CD4-positive, CD25-positive, alpha-beta regulatory T cell (primary cell): ENCODE results near the gene HINFP. TPM values are rescaled to one million over a fixed set of nuclear protein-coding genes. Genes with fewer than 3 reads are reported as not detected.

Source experiments
- ATAC-seq, 2 donors: fragments of 150-1000 bp; cut with Tn5 transposase; one replicate each; pipeline ENCODE4 v1.10.0; 2021; ENCODE audit warnings: low read depth in 2 of 2, moderate number of reproducible peaks in 2 of 2, moderate library complexity in 1 of 2
- DNase-seq, 3 donors: peaks; one replicate each; pipeline versions ENCODE4 v3.0.0 to v3.0.0-alpha.2; 2012 to 2022; ENCODE audit warnings: mixed read lengths in 1 of 3
- H3K27ac ChIP-seq: one replicate; pipeline ENCODE4 v1.7.0; 2013; ENCODE audit warnings: mild to moderate bottlenecking, low read length; ENCODE audit not compliant: insufficient read depth, poor library complexity, severe bottlenecking
- H3K27me3 ChIP-seq: one replicate; pipeline ENCODE4 v1.7.0; 2013; ENCODE audit warnings: low read length; ENCODE audit not compliant: control insufficient read depth, insufficient read depth
- H3K36me3 ChIP-seq: one replicate; pipeline ENCODE4 v1.7.0; 2013; ENCODE audit warnings: mild to moderate bottlenecking, low read length, moderate library complexity; ENCODE audit not compliant: control insufficient read depth, insufficient read depth
- H3K4me1 ChIP-seq: 2 replicates; pipeline ENCODE4 v1.7.0; 2013; ENCODE audit warnings: mild to moderate bottlenecking, low read length; ENCODE audit not compliant: insufficient read depth, control insufficient read depth, poor library complexity, severe bottlenecking
- H3K4me3 ChIP-seq: one replicate; pipeline ENCODE4 v1.7.0; 2013; ENCODE audit warnings: low read depth, mild to moderate bottlenecking, low read length, moderate library complexity
- H3K9me3 ChIP-seq, 2 experiments: 1 replicate in 1 of 2; 2 replicates in 1 of 2; pipeline ENCODE4 v1.7.0; 2013; ENCODE audit warnings: low read length in 2 of 2, mild to moderate bottlenecking in 1 of 2, moderate library complexity in 1 of 2; ENCODE audit not compliant: control insufficient read depth in 2 of 2
- H3K27ac Mint-ChIP-seq, 3 donors: one replicate each; pipeline ENCODE4 v1.8.0; 2020 to 2022; ENCODE audit warnings: mild to moderate bottlenecking in 3 of 3, mixed read lengths in 3 of 3, moderate library complexity in 2 of 3
- H3K27me3 Mint-ChIP-seq: one replicate; pipeline ENCODE4 v1.8.0; 2022; ENCODE audit warnings: mild to moderate bottlenecking, mixed read lengths
- H3K36me3 Mint-ChIP-seq: one replicate; pipeline ENCODE4 v1.8.0; 2020; ENCODE audit warnings: mixed read lengths
- H3K4me1 Mint-ChIP-seq, 4 donors: one replicate each; pipeline ENCODE4 v1.8.0; 2020 to 2022; ENCODE audit warnings: mixed read lengths in 4 of 4, mild to moderate bottlenecking in 1 of 4
- H3K4me3 Mint-ChIP-seq, 4 donors: one replicate each; pipeline ENCODE4 v1.8.0; 2020 to 2022; ENCODE audit warnings: mild to moderate bottlenecking in 4 of 4, mixed read lengths in 4 of 4, moderate library complexity in 3 of 4
- H3K9me3 Mint-ChIP-seq, 7 donors: one replicate each; pipeline ENCODE4 v1.8.0; 2020 to 2022; ENCODE audit warnings: mixed read lengths in 7 of 7, mild to moderate bottlenecking in 3 of 7, moderate library complexity in 2 of 7
- polyA plus RNA-seq, 4 donors: library from polyadenylated mRNA; unstranded; fragments of 300-500 nt; fragmentation: Illumina TruSeq; gene quantifications; one replicate each; pipeline ENCODE4 v1.2.3, GENCODE V29; 2021
- total RNA-seq: library from RNA; stranded (reverse); gene quantifications from one replicate; pipeline ENCODE4 v1.2.3, GENCODE V29; 2022

HINFP gene
- total and polyA plus RNA-seq, 5 donors from 2014 or later, result 10.0 to 24.4 (median 16.2) TPM

DNA sequence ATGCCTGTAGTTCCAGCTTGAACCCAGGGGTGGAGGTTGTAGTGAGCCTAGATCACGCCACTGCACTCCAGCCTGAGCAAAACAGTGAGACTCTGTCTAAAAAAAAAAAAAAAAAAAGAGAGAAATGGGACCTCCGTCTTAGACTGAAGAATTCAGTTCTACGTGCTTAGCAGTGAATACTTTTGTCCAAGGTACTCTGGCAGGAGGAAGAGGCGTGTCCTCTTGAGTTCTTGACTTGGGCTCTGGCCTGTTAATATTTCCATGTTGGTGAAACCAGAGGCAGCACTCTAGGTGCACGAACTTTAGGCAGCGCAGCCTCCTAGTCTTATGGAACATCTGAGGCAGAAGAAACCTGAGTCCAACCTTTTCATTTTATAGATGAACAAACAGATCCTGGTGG is 34.3 kb upstream of the HINFP start:
- peaks cover under 1% of the 10 kb centered on the region for H3K36me3 ChIP-seq
- no peaks in the 10 kb centered on the region for H3K9me3 Mint-ChIP-seq
- H3K4me3 ChIP-seq, result no peak overlapping the region
- H3K4me3 Mint-ChIP-seq, result peak overlapping the region in 1 of 4 donors; percentile 74
- peaks cover 4% of the 10 kb centered on the region for H3K27me3 Mint-ChIP-seq
- peaks cover 7 to 34% (median 24%) of the 10 kb centered on the region in 4 donors for H3K4me1 Mint-ChIP-seq
- ATAC-seq (no peak), DNase-seq (no peak)
- H3K27me3 ChIP-seq, result no peaks in the 10 kb centered on the region
- no peaks in the 10 kb centered on the region for H3K9me3 ChIP-seq
- peaks cover 11% of the 10 kb centered on the region for H3K4me1 ChIP-seq
- peaks cover 4% of the 10 kb centered on the region for H3K36me3 Mint-ChIP-seq
- no peak overlapping the region for H3K27ac Mint-ChIP-seq
- no peak overlapping the region for H3K27ac ChIP-seq

GRCh38 chr11:119087747-119088241 is 33.6 kb upstream of the HINFP start:
- DNase-seq (peak in 1 of 3 donors; percentile 56), ATAC-seq (no peak)
- H3K4me1 ChIP-seq, result peaks cover 17% of the 10 kb centered on the region
- peak overlapping the region in 2 of 4 donors; percentile 39 to 74 for H3K4me3 Mint-ChIP-seq
- H3K36me3 Mint-ChIP-seq, result peaks cover 3% of the 10 kb centered on the region
- H3K27me3 ChIP-seq, result no peaks in the 10 kb centered on the region
- no peak overlapping the region for H3K27ac Mint-ChIP-seq
- no peak overlapping the region for H3K27ac ChIP-seq
- no peaks in the 10 kb centered on the region for H3K36me3 ChIP-seq
- H3K4me3 ChIP-seq, result no peak overlapping the region
- H3K27me3 Mint-ChIP-seq, result peaks cover 4% of the 10 kb centered on the region
- H3K9me3 ChIP-seq, result no peaks in the 10 kb centered on the region
- no peaks in the 10 kb centered on the region for H3K9me3 Mint-ChIP-seq
- peaks cover 7 to 40% (median 28%) of the 10 kb centered on the region in 4 donors for H3K4me1 Mint-ChIP-seq

- ATAC-seq (no peak), DNase-seq (no peak)
- Mint-ChIP-seq H3K36me3 (peaks cover 3% of the 10 kb centered on the region), H3K9me3 (no peaks in the 10 kb centered on the region), H3K4me1 (peaks cover 9 to 46% (median 30%) of the 10 kb centered on the region in 4 donors), H3K27ac (peak overlapping the region in 1 of 3 donors; percentile 46), H3K27me3 (peaks cover 4% of the 10 kb centered on the region), H3K4me3 (peak overlapping the region in 2 of 4 donors; percentile 74 to 83)
- no peaks in the 10 kb centered on the region for H3K36me3 ChIP-seq
- no peak overlapping the region for H3K4me3 ChIP-seq
- H3K27me3 ChIP-seq, result no peaks in the 10 kb centered on the region
- no peak overlapping the region for H3K27ac ChIP-seq
- H3K4me1 ChIP-seq, result peaks cover 23% of the 10 kb centered on the region
- H3K9me3 ChIP-seq, result no peaks in the 10 kb centered on the region
These were observed 33.0 kb upstream of the HINFP start for GRCh38 chr11:119088406-119088805.

DNA sequence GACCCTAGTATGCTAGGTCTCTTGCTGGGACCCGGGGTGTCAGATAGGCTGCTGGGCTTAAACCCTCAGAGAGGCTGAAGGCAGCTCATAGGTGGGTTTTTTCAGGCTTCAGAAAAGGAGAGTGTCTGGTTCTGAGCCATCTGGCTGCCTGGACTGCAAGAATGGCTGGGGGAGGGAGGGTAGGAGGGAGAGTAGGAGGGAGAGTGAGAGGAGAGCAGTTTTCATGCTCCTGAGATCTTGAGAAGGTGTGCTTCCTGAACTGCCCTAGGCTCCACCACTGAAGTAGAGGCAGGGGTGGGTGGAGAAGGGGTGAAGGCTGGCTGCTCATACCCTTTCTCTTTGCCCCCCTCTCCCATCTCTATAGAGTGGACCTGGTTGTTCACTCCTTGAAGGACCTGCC is 32.1 kb upstream of the HINFP start:
- Histone ChIP-seq H3K9me3 (no peaks in the 10 kb centered on the region), H3K27me3 (no peaks in the 10 kb centered on the region), H3K36me3 (no peaks in the 10 kb centered on the region), H3K4me3 (no peak overlapping the region), H3K27ac (no peak overlapping the region), H3K4me1 (peaks cover 33% of the 10 kb centered on the region)
- Mint-ChIP-seq H3K27me3 (peaks cover 3% of the 10 kb centered on the region), H3K4me1 (peaks cover 14 to 50% (median 34%) of the 10 kb centered on the region in 4 donors), H3K9me3 (no peaks in the 10 kb centered on the region), H3K27ac (no peak overlapping the region), H3K4me3 (peak overlapping the region in 1 of 4 donors; percentile 74), H3K36me3 (peaks cover 3% of the 10 kb centered on the region)
- no peak for DNase-seq
- ATAC-seq, result no peak

- Histone ChIP-seq H3K9me3 (no peaks in the 10 kb centered on the region), H3K36me3 (no peaks in the 10 kb centered on the region), H3K4me3 (no peak overlapping the region), H3K27ac (no peak overlapping the region), H3K4me1 (peaks cover 29% of the 10 kb centered on the region), H3K27me3 (no peaks in the 10 kb centered on the region)
- peaks cover 16 to 40% (median 26%) of the 10 kb centered on the region in 4 donors for H3K4me1 Mint-ChIP-seq
- H3K4me3 Mint-ChIP-seq, result peak overlapping the region in 2 of 4 donors; percentile 1 to 55
- no peaks in the 10 kb centered on the region for H3K27me3 Mint-ChIP-seq
- no peak for ATAC-seq
- no peak for DNase-seq
- H3K9me3 Mint-ChIP-seq, result no peaks in the 10 kb centered on the region
- no peak overlapping the region for H3K27ac Mint-ChIP-seq
- peaks cover 3% of the 10 kb centered on the region for H3K36me3 Mint-ChIP-seq
These were observed 30.2 kb upstream of the HINFP start for GRCh38 chr11:119091178-119091577.

GRCh38 chr11:119091966-119092879 is 29.2 kb upstream of the HINFP start:
- Histone ChIP-seq H3K27ac (no peak overlapping the region), H3K27me3 (no peaks in the 10 kb centered on the region), H3K9me3 (no peaks in the 10 kb centered on the region), H3K36me3 (peaks cover 7% of the 10 kb centered on the region), H3K4me3 (peak overlapping the region; percentile 77), H3K4me1 (peaks cover 29% of the 10 kb centered on the region)
- Mint-ChIP-seq H3K27me3 (no peaks in the 10 kb centered on the region), H3K4me1 (peaks cover 17 to 45% (median 27%) of the 10 kb centered on the region in 4 donors), H3K4me3 (peak overlapping the region in 3 of 4 donors; percentile 46 to 89 (median 48)), H3K9me3 (no peaks in the 10 kb centered on the region), H3K27ac (peak overlapping the region in 2 of 3 donors; percentile 11 to 41), H3K36me3 (peaks cover 9% of the 10 kb centered on the region)
- ATAC-seq (no peak), DNase-seq (no peak)

GRCh38 chr11:119092880-119093842 is 28.2 kb upstream of the HINFP start:
- H3K27me3 ChIP-seq, result no peaks in the 10 kb centered on the region
- H3K4me3 ChIP-seq, result peak overlapping the region; percentile 77
- Mint-ChIP-seq H3K27me3 (no peaks in the 10 kb centered on the region), H3K36me3 (peaks cover 15% of the 10 kb centered on the region), H3K27ac (peak overlapping the region; percentile 14 to 88 (median 88)), H3K4me3 (peak overlapping the region; percentile 89 to 95 (median 90)), H3K4me1 (peaks cover 11 to 41% (median 22%) of the 10 kb centered on the region in 4 donors), H3K9me3 (no peaks in the 10 kb centered on the region)
- ATAC-seq, result no peak
- peaks cover 16% of the 10 kb centered on the region for H3K36me3 ChIP-seq
- H3K27ac ChIP-seq, result peak overlapping the region; percentile 73
- H3K9me3 ChIP-seq, result no peaks in the 10 kb centered on the region
- H3K4me1 ChIP-seq, result peaks cover 29% of the 10 kb centered on the region
- no peak for DNase-seq
